Thyroid gland (tissue), 4 donors: ENCODE data around the gene UBE4B. TPM values are rescaled to one million over a fixed set of nuclear protein-coding genes. Genes with fewer than 3 reads are reported as not detected.
"Not testable (repeated sequence)": the region's sequence is repeated elsewhere in the genome, so short reads cannot be mapped to it uniquely, and the experiment has no call there.

Experiments used
- DNase-seq, 2 donors: peaks; one replicate each; pipeline ENCODE4 v3.0.0-alpha.2; 2019
- H3K27ac ChIP-seq, 3 donors: fragments of 200-600 bp; sonication (generic); 1 replicate in 2 of 3; 2 replicates in 1 of 3; pipeline ENCODE4 v1.5.1; 2016 to 2019; ENCODE audit warnings: mild to moderate bottlenecking in 1 of 3, moderate library complexity in 1 of 3
- H3K27me3 ChIP-seq: fragments of 200-600 bp; sonication (generic); one replicate; pipeline ENCODE4 v1.5.1; 2019
- H3K36me3 ChIP-seq, 2 donors: fragments of 200-600 bp; sonication (generic); one replicate each; pipeline ENCODE4 v1.5.1; 2016 to 2019
- H3K4me1 ChIP-seq, 2 donors: fragments of 200-600 bp; sonication (generic); one replicate each; pipeline ENCODE4 v1.5.1; 2017 to 2019
- H3K4me3 ChIP-seq, 3 donors: fragments of 200-600 bp; sonication (generic); replicated peaks in 1 of 3; 1 replicate in 2 of 3; 2 replicates in 1 of 3; pipeline ENCODE4 v1.5.1; 2016; ENCODE audit warnings: mild to moderate bottlenecking in 1 of 3
- H3K9me3 ChIP-seq: fragments of 200-600 bp; sonication (generic); one replicate; pipeline ENCODE4 v1.5.1; 2017
- POLR2A ChIP-seq, 2 donors: fragments of 450-650 bp; IDR thresholded peaks; one replicate each; pipeline ENCODE4 v1.6.1; 2017; ENCODE audit warnings: antibody characterized with exemption in 2 of 2, mild to moderate bottlenecking in 2 of 2, moderate library complexity in 1 of 2
- WGBS, 2 donors: methylation state at CpG; one replicate each; pipeline ENCODE4 v1.1.5; 2017; 5-methylcytosine and 5-hydroxymethylcytosine counted together
- intact Hi-C: fragments of 100-400 bp; cut with DNase I; formaldehyde crosslinking; loops from one replicate; pipeline ENCODE4 v1.15.1; 2023
- total RNA-seq, 4 donors: library from RNA; depleted of rRNA; stranded (reverse); fragments of >200 nt; gene quantifications; one replicate each; pipeline ENCODE4 v1.2.3, GENCODE V29; 2016
- TF ChIP-seq, protein P1 (sequence below), 6 experiments: fragments of 200-600 bp in 3 of 6; fragments of 450-650 bp in 3 of 6; sonication (generic) in 3 of 6; IDR thresholded peaks; one replicate each; pipeline ENCODE4 v1.5.1; 2016 to 2019; ENCODE audit warnings: antibody characterized with exemption in 6 of 6, mild to moderate bottlenecking in 2 of 6, inconsistent platforms in 1 of 6, moderate library complexity in 1 of 6

The UBE4B gene
- total RNA-seq, 4 donors from 2014 or later, result 64.0 to 89.0 (median 71.0) TPM

DNA sequence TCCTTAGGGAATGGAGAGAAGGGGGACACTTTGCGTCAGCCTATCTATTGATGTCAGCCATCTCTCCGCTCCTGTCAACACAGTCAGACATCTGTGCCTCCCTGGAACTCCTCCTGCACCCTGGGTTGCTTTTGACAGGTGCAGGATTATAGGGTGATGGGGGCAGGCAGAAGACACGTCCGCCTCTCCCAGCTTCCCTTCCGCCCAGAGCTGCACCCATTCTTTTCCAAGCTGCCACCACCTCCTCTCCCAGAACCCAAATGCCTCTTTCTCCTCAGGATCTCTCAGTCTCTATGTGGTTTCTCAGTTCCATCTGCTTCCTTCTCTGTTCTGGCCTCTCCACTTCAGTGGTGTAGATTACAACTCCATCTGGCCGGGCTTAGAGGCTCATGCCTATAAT is 160.5 kb downstream of the UBE4B start:
- H3K27me3 ChIP-seq, result no peaks in the 10 kb centered on the region

DNA sequence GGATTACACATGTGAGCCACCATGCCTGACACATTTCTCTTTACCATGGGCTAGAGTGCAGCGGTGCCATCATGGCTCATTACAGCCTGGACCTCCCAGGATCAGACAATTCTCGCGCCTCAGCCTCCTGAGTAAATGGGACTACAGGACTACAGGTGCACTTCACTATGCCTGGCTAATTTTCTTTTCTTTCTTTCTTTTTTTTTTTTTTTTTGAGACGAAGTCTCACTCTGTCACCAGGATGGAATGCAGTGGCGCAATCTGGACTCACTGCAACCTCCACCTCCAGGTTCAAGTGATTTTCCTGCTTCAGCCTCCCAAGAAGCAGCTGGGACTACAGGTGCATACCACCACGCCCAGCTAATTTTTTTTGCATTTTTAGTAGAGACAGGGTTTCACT is 162.8 kb downstream of the UBE4B start:
- WGBS, 2 donors, result 83 to 85% methylated on average over 6 of the region's 6 CpGs
- H3K27ac ChIP-seq, result no peak overlapping the region
- H3K9me3 ChIP-seq, result no peaks in the 10 kb centered on the region
- H3K4me1 ChIP-seq, result no peaks in the 10 kb centered on the region
- peak in 1 of 2 donors; percentile 7 for DNase-seq
- intact Hi-C loops, result no loop called here
- TF ChIP-seq, protein P1, sequence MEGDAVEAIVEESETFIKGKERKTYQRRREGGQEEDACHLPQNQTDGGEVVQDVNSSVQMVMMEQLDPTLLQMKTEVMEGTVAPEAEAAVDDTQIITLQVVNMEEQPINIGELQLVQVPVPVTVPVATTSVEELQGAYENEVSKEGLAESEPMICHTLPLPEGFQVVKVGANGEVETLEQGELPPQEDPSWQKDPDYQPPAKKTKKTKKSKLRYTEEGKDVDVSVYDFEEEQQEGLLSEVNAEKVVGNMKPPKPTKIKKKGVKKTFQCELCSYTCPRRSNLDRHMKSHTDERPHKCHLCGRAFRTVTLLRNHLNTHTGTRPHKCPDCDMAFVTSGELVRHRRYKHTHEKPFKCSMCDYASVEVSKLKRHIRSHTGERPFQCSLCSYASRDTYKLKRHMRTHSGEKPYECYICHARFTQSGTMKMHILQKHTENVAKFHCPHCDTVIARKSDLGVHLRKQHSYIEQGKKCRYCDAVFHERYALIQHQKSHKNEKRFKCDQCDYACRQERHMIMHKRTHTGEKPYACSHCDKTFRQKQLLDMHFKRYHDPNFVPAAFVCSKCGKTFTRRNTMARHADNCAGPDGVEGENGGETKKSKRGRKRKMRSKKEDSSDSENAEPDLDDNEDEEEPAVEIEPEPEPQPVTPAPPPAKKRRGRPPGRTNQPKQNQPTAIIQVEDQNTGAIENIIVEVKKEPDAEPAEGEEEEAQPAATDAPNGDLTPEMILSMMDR (IDR thresholded peaks at IDR 0.05), result no peak
- TF ChIP-seq POLR2A (IDR thresholded peaks at IDR 0.05), result no peak
- H3K27me3 ChIP-seq, result no peaks in the 10 kb centered on the region
- no peak overlapping the region for H3K4me3 ChIP-seq
- no peaks in the 10 kb centered on the region for H3K36me3 ChIP-seq

More for the DNA sequence above, 160.5 kb downstream of the UBE4B start:
- DNase-seq, result no peak
- no peaks in the 10 kb centered on the region for H3K9me3 ChIP-seq
- 87 to 90% methylated on average over 6 of the region's 6 CpGs for WGBS, 2 donors
- intact Hi-C loops, result no loop called here
- TF ChIP-seq, protein P1 (IDR thresholded peaks at IDR 0.05), result no peak
- no peak for TF ChIP-seq POLR2A (IDR thresholded peaks at IDR 0.05)
- no peak overlapping the region for H3K4me3 ChIP-seq
- no peaks in the 10 kb centered on the region for H3K4me1 ChIP-seq
- no peak overlapping the region for H3K27ac ChIP-seq
- H3K36me3 ChIP-seq, result no peaks in the 10 kb centered on the region

DNA sequence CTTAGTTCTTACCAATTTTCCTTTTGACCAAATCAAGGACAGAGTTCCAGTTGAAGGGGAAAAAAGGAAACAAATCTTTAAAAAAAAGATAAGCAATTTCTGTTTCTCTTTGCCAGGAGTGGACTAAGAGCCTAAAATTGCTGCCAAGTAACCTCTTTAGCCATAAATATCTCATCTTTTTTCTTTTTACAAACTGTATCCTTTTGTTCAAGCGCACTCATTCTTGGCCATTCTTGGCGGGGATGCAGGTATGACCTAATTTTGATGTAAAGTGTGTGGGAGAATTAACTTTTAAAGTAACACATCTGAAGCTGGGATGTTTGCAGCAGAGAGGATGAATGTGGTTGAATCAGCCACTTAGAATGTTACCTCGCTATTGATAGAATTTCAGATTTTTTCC is 164.2 kb downstream of the UBE4B start:
- Histone ChIP-seq H3K4me1 (no peaks in the 10 kb centered on the region), H3K27ac (no peak overlapping the region), H3K9me3 (no peaks in the 10 kb centered on the region), H3K36me3 (no peaks in the 10 kb centered on the region), H3K4me3 (no peak overlapping the region), H3K27me3 (no peaks in the 10 kb centered on the region)
- intact Hi-C loops, result no loop called here
- peak in 1 of 2 donors; percentile 6 for DNase-seq
- no peak for TF ChIP-seq POLR2A (IDR thresholded peaks at IDR 0.05)
- TF ChIP-seq, protein P1 (IDR thresholded peaks at IDR 0.05), result no peak
- WGBS, 2 donors, result 40 to 61% methylated on average over 3 of the region's 3 CpGs

DNA sequence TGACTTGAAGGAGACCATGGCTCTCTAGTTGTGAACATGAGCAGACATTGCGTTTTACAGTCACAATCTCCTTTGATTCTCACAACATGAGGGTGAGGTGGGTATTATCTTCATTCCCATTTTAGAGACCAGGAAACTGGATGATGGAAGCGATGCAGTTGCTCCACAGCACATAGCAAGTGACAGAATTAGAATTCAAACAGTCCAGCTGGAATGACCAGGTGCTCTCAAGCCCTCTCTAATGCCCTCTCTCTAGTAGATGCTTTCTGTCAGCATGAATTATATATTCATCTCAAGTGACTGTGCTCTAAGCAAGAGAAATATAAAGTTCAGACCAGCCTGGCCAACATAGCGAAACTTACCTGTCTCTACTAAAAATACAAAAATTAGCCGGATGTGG is 167.9 kb downstream of the UBE4B start:
- H3K36me3 ChIP-seq, result no peaks in the 10 kb centered on the region
- H3K27me3 ChIP-seq, result no peaks in the 10 kb centered on the region
- no peak for DNase-seq
- no peaks in the 10 kb centered on the region for H3K9me3 ChIP-seq
- no peaks in the 10 kb centered on the region for H3K4me1 ChIP-seq
- intact Hi-C loops, result no loop called here
- H3K27ac ChIP-seq, result no peak overlapping the region
- H3K4me3 ChIP-seq, result no peak overlapping the region
- 80 to 84% methylated on average over 4 of the region's 4 CpGs for WGBS, 2 donors
- TF ChIP-seq, protein P1 (IDR thresholded peaks at IDR 0.05), result no peak
- TF ChIP-seq POLR2A (IDR thresholded peaks at IDR 0.05), result no peak

DNA sequence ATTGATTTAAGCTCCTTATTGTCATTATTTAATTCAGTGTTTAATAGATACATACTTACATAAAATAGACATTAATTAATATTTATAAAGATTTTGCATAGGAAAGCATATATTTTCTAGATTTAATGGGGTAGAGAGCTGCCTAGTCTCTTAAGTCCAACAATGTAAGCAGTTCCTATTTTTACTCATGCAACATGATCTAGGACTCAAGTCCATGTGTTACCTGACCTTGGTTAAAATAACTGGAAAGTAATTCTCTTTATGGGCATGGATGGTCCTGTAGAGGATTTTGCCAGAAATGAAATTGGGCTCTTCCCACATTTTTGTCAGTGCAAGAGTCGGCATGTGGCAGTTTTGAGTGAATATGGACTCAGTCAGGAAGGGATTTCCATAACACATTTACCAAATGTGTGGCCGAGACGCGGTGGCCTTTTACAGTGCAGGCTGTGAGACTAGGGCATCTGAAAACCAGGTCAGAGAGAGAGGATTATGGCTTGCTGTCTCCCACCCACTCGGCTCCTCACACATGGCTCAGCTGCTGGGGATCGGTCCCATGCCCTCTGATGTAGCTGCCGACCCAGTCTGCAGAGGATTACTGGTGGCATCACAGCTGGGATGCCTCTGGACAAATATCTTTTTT is 171.4 kb downstream of the UBE4B start:
- TF ChIP-seq POLR2A (IDR thresholded peaks at IDR 0.05), result no peak
- TF ChIP-seq, protein P1 (IDR thresholded peaks at IDR 0.05), result no peak
- H3K36me3 ChIP-seq, result no peaks in the 10 kb centered on the region
- no peak for DNase-seq
- WGBS, 2 donors, result 69 to 88% methylated on average over 7 of the region's 7 CpGs
- no peaks in the 10 kb centered on the region for H3K9me3 ChIP-seq
- no peak overlapping the region for H3K4me3 ChIP-seq
- H3K27me3 ChIP-seq, result no peaks in the 10 kb centered on the region
- no peaks in the 10 kb centered on the region for H3K4me1 ChIP-seq
- intact Hi-C loops, result no loop called here
- H3K27ac ChIP-seq, result no peak overlapping the region

DNA sequence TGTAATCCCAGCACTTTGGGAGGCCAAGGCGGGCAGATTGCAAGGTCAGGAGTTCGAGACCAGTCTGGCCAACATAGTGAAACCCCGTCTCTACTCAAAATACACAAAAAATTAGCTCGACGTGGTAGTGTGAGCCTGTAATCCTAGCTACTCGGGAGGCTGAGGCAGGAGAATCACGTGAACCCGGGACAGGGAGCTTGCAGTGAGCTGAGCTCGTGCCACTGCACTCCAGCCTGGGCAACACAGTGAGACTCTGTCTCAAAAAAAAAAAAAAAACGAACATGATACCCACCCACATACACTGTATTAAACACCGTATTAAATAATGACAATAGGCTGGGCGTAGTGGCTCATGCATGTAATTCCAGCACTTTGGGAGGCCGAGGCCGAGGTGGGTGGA is 172.4 kb downstream of the UBE4B start:
- DNase-seq, intact Hi-C loops, H3K4me1 ChIP-seq, H3K36me3 ChIP-seq, H3K27me3 ChIP-seq, H3K27ac ChIP-seq, H3K9me3 ChIP-seq, H3K4me3 ChIP-seq: not testable (repeated sequence)
- WGBS, 2 donors, result 89% methylated on average over 14 of the region's 14 CpGs
